Measurements from ENCODE around the gene PAPPA.

Gene PAPPA

DNA sequence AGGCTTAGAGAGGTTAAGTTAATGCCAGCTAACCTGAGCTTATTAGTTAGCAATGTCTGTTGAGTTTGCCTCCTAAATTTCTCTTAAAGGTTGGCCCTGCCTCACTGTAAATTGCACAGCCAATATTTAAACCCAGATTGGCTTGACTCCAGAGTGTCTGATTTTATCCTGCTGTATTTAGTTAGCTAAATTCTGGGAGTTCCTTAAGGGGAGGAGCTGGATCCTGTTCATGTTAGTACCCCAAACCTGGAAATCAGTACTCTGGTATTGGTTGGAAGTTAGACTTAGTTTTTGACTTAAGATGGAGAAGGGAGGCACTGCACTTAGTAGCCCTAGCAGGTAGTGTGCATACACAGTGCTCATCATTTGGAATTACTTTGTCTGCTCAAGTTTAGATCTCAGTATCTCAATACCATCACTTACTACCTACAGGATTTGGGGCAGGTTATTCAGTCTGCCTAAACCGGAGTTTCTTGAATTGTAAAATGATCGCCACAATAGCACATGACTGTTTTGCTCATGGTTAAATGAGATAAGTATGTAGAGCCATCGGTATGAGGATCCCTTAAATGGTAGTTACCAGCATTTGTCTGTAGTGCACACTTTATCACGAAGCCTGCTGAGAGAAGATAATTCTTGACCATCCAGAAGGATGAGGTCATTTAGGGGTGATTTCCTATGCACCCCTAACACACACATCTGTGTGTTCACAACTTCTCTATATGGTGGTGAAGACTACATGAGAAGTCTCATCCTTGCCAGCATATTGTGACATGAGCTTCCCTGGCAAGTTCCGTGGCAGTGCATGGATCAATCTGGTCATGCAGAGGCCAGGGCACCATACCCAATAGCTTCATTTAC lies 268.8 kb downstream of the PAPPA start:
- DNase-seq (ENCODE audit: low read depth in 2 of 2), result no peak

DNA sequence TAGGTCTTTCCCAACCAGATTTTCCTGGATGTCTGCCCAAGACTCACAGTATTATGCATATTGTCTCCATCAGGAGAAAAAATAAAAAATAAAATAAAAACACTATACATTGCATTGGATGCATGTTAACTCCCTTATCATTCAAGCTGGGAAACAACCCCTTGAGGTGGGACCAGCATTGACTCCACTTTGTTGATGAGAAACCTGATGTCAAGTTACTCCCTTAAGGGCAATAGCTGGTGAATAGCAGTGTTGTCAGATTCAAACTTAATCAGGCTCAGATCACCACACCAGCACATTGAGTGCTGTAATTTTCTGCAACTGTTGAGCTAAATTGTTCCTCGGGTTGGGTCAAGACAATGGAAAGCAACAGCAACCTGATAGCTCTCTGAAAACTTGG lies 269.6 kb downstream of the PAPPA start:
- DNase-seq (ENCODE audit: low read depth in 2 of 2), result no peak

DNA sequence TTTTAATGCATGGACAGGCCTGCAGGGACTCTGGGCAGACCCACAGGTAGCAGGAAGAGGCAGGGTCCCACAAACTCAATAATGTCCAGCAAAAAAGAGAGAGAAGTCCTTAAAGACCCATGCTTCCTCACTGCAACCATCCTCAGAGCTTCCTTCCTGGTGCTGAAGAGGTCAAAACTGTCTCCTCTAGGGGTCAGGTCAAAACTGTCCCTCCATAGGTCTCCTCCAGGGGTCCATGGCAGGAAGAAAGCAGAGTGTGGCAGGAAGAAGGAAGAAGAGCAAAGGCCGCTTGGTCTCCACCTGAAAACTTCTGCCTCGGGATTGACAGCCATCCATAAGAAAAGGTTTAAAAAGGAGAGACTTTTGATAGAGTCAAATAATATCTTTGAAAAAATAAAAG lies 271.7 kb downstream of the PAPPA start:
- no peak for DNase-seq (ENCODE audit: low read depth in 2 of 2)

DNA sequence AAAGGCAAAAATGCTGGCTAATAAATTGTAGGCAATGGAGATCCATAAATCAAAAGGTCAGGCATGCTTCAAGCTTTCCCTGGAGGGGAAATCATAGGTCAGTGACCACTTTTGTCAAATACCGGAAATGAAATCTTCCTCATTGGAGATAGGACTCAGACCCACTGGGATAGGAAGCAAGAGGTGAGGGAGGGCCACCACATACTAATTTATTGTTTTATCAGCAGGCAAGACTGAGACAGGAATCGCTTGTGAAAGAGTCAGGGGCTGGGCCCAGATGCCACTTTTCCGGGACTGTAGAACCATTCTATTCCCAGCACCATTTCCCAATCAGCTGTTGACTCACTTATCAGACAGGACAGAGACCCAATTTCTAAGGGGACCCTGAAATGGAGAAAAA lies 277.3 kb downstream of the PAPPA start:
- DNase-seq (ENCODE audit: low read depth in 2 of 2), result no peak

DNA sequence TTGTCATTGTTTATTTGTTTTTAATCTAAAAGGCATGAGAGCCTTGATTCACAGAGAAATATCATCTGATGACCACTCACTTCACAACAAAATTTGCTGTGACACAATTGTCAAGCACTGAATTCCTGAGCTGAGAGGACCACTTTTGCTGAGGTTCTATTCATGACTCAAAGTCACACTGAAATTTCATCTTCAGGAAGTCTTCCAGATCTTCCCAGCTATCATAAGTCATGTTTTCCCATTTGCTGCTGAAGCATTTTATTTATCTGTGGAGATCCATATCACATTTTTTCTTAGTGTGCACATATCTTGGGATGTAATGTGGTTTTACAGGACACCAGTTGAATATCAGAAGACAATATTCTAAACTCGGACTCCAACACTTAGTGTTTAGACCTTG lies 278.5 kb downstream of the PAPPA start:
- no peak for DNase-seq (ENCODE audit: low read depth in 2 of 2)

DNA sequence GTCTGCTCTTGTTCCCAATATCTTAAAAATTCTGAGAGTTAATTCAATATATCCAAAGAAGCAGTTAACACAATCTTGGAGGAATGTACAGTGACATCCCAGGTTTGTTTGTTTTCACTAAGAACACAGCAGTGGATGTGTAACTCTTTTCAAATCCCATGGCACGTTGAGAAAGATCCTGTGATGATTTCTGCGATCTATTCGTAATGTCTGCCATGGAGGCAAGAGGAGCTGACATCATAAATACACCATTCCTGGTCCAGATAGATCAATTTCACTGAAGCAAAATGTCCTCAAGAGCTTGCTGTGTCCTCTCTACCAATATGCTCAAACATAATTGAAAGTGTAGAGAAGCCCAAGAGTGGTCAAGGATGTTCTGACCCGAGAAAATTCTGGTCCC lies 280.7 kb downstream of the PAPPA start:
- no peak for DNase-seq (ENCODE audit: low read depth in 2 of 2)

DNA sequence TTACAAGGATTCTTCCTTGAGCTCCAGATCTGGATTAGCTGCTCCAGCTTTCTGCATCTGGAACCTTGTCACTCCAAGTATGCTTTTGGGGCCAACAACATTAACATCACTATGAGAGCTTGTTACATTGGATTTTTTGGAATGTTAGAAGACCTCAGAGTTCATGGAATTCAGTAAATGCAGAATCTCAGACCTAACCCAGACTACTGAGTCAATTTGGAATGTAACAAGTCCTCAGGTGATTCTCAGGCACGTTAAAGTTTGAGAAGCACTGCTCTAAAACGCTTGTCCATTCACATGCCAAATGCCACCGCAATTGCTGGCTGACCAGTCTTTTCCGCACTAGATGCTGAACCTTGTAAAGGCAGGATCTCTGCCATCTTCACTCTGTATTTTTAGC lies 282.1 kb downstream of the PAPPA start:
- no peak for DNase-seq (ENCODE audit: low read depth in 2 of 2)

DNA sequence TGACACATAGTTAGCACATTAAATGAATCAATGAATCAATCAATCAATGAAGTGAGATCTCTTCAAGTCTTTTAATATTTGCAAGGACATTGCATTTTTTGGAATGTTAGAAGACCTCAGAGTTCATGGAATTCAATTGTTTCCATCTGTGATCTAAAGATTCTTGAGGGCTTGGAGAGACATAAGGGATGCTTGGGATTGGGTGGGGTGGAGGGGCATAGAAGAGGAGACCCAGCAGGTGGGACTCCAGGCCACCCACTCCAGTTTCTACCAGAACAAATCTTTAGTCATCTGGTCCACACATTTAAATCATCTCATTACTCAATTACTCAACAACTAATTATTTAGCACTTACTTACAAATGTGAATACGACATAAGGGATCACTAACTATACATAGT lies 282.5 kb downstream of the PAPPA start:
- no peak for DNase-seq (ENCODE audit: low read depth in 2 of 2)

DNA sequence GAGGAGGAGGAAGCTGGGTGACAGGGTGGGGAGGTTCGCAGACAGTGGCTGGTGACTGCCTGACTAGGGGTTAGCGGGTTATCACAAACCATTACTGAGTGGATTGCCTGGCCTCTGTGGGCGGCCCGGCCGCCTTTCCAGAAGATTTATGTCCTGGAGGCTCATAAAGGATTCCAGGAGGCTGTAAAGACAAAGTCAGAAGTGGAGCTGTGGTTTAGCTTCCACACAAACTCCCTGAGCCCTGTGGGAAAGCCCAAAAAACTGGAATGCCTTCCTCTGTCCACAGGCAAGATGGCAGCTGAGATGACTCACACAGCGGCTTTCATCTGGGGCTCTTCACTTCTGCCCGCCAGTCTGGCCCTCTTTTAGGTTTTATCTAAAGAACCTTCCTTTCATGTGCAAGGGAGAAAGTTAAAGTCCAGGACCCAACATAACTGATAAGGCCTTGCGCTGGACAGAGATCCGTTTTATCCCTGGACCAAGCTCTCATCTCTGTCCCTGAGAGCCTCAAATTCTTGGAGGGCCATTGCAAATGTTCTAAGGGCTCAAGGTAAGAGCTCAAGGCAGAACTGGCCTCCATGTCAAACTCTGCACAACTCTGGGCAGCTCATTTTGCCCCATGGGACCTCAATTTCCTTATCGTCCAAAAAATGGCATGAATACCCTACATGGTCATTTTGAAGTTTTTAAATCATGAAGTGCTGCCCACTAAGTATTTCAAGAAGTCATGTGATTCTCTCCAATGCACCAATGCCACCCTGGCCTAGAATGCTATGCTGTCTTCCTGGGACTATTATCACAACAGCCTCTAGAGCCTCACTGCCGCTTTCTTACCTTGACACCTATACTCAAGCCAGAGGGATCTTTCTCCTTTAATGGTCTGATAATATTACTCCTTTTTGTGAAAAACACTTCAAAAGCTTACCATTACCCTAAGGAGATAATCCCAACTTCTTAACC lies 284.1 kb downstream of the PAPPA start:
- DNase-seq (ENCODE audit: low read depth in 2 of 2), result no peak

DNA sequence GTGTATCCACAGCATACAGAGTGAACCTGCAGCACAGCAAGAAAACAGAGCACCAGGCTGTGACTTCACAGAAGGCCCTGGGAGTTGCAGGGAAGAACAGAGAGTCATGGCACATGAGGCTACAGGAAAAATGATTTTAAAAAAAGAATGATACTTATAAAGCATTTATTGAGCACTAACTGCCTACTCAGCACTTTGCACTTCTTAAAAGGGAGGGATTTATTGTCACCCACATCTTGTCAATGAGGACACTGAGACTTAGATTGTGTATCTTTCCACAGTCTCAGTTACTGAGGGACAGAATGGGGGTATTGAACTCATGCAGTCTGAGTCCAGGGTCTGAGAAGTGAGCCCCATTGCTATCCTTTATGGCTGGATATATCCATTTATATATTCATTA lies 288.9 kb downstream of the PAPPA start:
- DNase-seq (ENCODE audit: low read depth in 2 of 2), result no peak

DNA sequence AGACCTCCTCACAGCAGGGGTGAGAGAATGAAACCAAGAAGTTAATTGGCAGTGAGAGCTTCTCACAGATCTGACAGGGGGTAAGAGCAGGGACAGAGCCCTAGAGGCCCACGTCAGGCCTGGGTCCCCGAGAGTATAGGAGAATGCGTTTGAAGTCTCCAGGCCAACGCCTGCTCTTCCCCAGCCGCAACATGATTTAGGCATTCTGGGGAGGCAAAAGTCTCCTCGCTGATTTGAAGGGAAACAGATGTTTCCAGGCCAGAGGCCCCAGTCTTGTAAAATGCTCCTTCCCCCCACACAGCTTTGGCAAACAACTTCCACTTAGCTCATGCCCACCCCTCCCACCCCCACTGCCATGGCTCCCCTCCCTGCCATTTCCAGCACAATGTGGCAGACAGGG lies 294.3 kb downstream of the PAPPA start:
- no peak for DNase-seq (ENCODE audit: low read depth in 2 of 2)

DNA sequence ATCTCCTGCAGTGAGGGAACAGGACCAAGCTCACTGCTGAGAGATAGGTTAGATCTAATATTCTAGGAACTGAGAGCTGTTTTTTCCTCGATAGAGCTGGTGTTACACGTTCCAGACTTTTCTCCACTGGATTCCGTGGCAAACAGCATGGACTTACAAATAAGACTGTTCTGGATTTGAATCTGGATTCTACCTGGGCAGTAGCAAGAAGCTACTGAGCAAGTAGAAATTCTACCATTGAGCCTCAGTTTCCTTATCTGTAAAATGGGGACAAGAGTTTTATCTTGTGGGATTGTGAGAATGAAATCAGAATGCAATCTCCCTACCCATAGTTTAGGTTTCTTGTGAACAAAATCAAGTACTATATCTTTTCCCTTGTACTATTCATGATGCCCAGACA lies 294.8 kb downstream of the PAPPA start:
- no peak for DNase-seq (ENCODE audit: low read depth in 2 of 2)

DNA sequence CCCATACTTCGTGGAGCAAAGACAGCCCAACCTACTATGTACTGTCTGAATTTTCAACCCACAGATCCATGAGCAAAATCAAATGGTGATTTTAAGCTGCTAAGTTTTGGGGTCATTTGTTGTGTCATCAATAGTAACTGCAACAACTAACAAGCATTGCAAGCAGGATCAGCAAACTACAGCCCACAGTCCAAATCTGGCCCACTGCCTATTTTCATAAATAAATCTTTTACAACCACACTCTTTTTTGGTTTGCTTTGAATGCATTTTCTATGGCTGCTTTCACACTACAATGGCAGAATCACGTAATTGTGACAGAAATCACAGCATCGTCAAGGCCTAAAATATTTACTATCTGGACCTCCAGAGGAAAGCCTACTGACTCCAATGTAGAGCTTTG lies 296.4 kb downstream of the PAPPA start:
- DNase-seq (ENCODE audit: low read depth in 2 of 2), result no peak

DNA sequence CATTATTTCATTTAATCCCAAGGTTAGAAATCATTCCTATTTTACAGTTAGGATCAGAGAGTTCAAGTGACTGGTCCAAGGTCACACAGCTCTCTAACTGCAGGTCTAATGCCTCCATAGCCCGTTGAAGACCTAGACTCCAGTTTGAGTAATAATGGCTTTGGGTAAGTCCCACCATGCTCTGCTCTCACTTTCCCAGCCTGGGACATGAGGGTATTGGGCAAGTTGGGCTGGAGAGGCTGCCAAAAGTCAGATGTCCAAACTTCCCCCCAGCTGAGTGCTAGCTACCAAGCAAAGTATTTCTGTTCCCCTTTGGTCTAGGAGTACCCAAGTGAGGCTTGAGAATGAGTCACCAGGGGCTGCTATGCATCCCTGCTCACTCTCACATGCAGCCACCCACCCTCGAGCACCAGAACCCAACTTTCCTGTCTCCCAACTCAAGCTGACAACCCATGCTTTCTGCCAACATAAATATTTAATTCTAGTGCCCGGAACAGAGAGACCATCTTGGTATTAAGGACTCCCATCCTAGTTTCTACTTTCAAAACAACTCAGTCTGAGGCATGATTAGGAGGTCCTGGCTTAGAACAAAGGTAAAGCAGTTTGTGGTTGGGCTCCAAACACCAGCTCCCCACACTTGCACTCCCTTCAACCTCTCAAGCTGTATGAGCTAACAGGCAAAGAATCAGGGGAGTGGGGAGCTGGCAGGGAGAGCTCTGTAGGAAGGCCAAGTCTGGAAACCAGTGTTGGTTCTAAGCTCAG lies 297.0 kb downstream of the PAPPA start:
- no peak for DNase-seq (ENCODE audit: low read depth in 2 of 2)

DNA sequence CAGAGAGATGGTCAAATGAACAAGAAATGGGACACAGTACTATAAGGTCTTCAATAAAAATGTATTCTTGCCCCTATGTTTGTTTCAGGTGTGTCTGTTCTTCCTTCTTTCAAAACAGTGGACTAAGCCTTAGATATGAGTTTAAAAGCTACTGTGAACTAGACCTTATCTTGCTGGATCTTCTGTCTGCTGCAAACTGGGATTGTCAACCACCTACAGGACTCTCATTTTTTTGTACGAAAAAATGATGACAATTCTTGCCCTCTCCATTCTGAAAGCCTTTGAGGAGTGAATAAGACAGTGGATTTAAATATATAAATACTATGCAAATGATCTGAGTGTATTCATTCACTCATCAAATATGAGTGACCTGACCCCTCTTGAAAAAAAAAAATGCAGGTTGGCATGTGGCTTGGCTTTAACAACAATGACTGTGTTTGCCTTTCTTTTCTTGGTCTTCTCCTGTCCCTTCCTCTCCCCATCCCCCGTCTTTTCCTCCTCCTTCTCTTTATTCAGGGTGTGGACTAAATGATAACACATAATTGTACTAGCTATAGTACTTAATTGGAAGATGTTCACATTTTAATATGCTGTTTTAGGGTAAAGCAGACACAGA lies 298.0 kb downstream of the PAPPA start:
- DNase-seq (ENCODE audit: low read depth in 2 of 2), result no peak
